ENCODE data around the gene GCN1. TPM values are rescaled to one million over a fixed set of nuclear protein-coding genes. Genes with fewer than 3 reads are reported as not detected.
A peak's percentile ranks its signal among the peaks of the same experiment; 100 is the strongest.
"Not testable (repeated sequence)": the region's sequence is repeated elsewhere in the genome, so short reads cannot be mapped to it uniquely, and the experiment has no call there.

The GCN1 gene
- total RNA-seq, 4 donors from 2014 or later: 62.0 to 310 (median 101) TPM

DNA sequence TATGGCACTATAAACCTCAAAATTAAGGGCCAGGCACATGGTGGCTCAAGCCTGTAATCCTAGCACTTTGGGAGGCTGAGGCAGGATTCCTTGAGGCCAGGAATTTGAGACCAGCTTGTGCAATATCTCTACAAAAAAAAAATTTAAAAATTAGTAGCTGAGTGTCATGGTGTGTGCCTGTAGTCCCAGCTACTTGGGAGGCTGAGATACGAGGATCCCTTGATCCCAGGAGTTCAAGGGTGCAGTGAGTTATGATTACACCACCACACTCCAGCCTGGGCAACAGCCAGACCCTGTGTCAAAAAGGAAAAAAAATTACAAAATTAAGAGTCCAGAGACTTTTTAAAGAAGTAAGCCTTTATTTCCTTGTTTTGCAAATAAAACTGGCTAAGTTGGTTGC lies 1.8 kb upstream of the GCN1 start:
- peaks cover 60% of the 10 kb centered on the region for H3K4me1 ChIP-seq
- TF ChIP-seq POLR2A (IDR thresholded peaks at IDR 0.05) (no peak), EP300 (IDR thresholded peaks at IDR 0.05) (no peak), CTCF (IDR thresholded peaks at IDR 0.05) (no peak)

DNA sequence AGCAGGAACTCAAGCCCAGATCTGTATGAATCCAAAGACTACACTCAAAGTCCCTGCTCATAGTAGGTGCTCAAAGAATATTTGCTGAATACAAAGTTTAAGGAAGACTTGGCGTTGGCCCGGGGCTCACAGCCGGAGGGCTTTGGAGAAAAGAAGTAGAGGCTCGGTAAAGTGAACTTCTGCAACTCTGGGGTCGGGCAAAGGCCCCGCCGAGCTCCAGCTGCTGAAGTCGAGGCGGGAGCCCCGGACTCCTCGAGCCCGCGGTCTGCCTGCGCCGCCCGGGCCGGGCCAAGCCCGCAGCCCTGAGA lies 335 bp downstream of the GCN1 start:
- H3K9me3 ChIP-seq: no peaks in the 10 kb centered on the region
- H3K4me3 ChIP-seq: peak overlapping the region; percentile 92
- peaks cover 42% of the 10 kb centered on the region for H3K36me3 ChIP-seq
- 0% methylated on average over 7 of the region's 18 CpGs for WGBS
- H3K4me1 ChIP-seq: peaks cover 48% of the 10 kb centered on the region
- no peak for DNase-seq (ENCODE audit: low spot score in 2 of 2)
- peak overlapping the region; percentile 91 for H3K27ac ChIP-seq
- TF ChIP-seq EP300 (IDR thresholded peaks at IDR 0.05) (no peak), POLR2AphosphoS5 (IDR thresholded peaks at IDR 0.05) (no peak), CTCF (IDR thresholded peaks at IDR 0.05) (no peak), POLR2A (IDR thresholded peaks at IDR 0.05) (no peak)
- H3K27me3 ChIP-seq: no peaks in the 10 kb centered on the region

More for the DNA sequence above, 1.8 kb upstream of the GCN1 start:
- no peaks in the 10 kb centered on the region for H3K9me3 ChIP-seq
- H3K36me3 ChIP-seq: peaks cover 32% of the 10 kb centered on the region
- H3K4me3 ChIP-seq: no peak overlapping the region
- H3K27me3 ChIP-seq: no peaks in the 10 kb centered on the region
- 73% methylated on average over 1 of the region's 1 CpG for WGBS
- H3K27ac ChIP-seq: no peak overlapping the region
- no peak for DNase-seq (ENCODE audit: low spot score in 2 of 2)

DNA sequence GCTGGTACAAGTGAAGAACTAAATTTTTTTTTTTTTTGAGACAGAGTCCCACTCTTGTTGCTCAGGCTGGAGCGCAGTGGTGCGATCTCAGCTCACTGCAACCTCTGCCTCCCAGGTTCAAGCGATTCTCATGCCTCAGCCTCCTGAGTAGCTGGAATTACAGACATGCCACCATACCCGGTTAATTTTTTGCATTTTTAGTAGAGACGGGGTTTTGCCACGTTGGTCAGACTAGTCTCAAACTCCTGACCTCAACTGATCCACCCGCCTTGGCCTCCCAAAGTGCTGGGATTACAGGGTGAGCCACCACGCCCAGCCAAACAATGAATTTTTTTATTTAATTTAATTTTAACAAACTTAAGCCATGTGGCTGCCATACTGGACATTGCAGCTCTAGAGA lies 1.2 kb downstream of the GCN1 start:
- peaks cover 39% of the 10 kb centered on the region for H3K4me1 ChIP-seq
- H3K4me3 ChIP-seq: peak overlapping the region; percentile 92
- not testable (repeated sequence) for H3K27ac ChIP-seq; DNase-seq (ENCODE audit: low spot score in 2 of 2); H3K27me3 ChIP-seq; H3K9me3 ChIP-seq
- 84% methylated on average over 8 of the region's 8 CpGs for WGBS
- peaks cover 42% of the 10 kb centered on the region for H3K36me3 ChIP-seq

DNA sequence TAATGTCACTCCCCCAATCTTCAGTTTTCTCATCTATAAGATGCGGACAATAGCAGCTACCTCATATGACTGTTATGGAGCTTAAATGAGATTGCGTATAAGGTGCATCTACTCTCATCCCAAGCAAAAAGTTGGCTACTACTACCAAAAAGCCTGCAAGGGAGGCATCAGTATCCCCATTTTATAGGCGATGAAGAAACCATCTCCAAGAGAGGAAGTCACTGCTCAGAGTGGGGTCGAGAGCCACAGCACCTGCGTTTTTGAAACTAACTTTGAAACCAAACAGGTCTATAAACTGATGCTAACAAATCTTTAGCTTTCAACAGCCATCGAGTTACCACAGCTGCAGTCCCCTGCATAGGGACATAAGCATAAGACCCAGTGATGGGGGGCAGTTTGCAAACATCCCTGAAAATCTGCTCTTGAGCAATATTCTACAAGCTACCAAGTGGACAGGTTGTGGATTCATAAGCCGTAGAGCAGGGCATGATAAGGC lies 3.5 kb downstream of the GCN1 start:
- Histone ChIP-seq H3K4me3 (no peak overlapping the region), H3K27me3 (no peaks in the 10 kb centered on the region), H3K27ac (no peak overlapping the region), H3K9me3 (no peaks in the 10 kb centered on the region), H3K4me1 (peaks cover 25% of the 10 kb centered on the region), H3K36me3 (peaks cover 41% of the 10 kb centered on the region)
- WGBS: 91% methylated on average over 7 of the region's 7 CpGs
- no peak for DNase-seq (ENCODE audit: low spot score in 2 of 2)
- TF ChIP-seq EP300 (IDR thresholded peaks at IDR 0.05) (no peak), CTCF (IDR thresholded peaks at IDR 0.05) (no peak), POLR2A (IDR thresholded peaks at IDR 0.05) (no peak), POLR2AphosphoS5 (IDR thresholded peaks at IDR 0.05) (no peak)

GRCh38 chr12:120190386-120190785 lies 4.1 kb downstream of the GCN1 start:
- H3K4me3 ChIP-seq: no peak overlapping the region
- WGBS: 88% methylated on average over 5 of the region's 5 CpGs
- TF ChIP-seq EP300 (IDR thresholded peaks at IDR 0.05) (no peak), CTCF (IDR thresholded peaks at IDR 0.05) (no peak), POLR2AphosphoS5 (IDR thresholded peaks at IDR 0.05) (no peak), POLR2A (IDR thresholded peaks at IDR 0.05) (no peak)
- H3K9me3 ChIP-seq: no peaks in the 10 kb centered on the region
- no peak overlapping the region for H3K27ac ChIP-seq
- DNase-seq (ENCODE audit: low spot score in 2 of 2): no peak
- H3K4me1 ChIP-seq: peaks cover 25% of the 10 kb centered on the region
- H3K27me3 ChIP-seq: no peaks in the 10 kb centered on the region
- H3K36me3 ChIP-seq: peaks cover 47% of the 10 kb centered on the region

DNA sequence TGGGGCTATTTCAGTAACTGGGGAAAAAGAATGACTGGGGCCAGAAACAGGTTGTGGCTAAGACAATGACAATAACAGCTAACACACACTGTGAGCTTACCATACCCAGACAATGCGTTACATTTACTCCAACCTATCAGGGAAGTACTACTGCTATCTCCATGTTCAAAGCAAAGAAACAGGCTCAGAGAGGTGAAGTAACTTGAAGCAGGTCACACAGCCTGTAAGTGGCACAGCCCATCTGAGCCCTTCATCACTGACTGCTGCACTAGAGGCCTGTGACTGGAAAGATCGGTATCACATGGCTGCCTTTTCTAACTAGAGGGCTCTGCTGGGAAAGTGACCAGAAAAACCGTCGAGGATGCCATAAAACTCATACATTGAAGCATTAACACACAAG lies 7.9 kb downstream of the GCN1 start:
- H3K27ac ChIP-seq: no peak overlapping the region
- H3K9me3 ChIP-seq: no peaks in the 10 kb centered on the region
- H3K4me1 ChIP-seq: no peaks in the 10 kb centered on the region
- no peak for DNase-seq (ENCODE audit: low spot score in 2 of 2)
- H3K27me3 ChIP-seq: no peaks in the 10 kb centered on the region
- 82% methylated on average over 4 of the region's 4 CpGs for WGBS
- TF ChIP-seq EP300 (IDR thresholded peaks at IDR 0.05) (no peak), POLR2A (IDR thresholded peaks at IDR 0.05) (no peak), CTCF (IDR thresholded peaks at IDR 0.05) (no peak), POLR2AphosphoS5 (IDR thresholded peaks at IDR 0.05) (no peak)
- peaks cover 84% of the 10 kb centered on the region for H3K36me3 ChIP-seq
- H3K4me3 ChIP-seq: no peak overlapping the region
